Frontal cortex (tissue), 4 donors: Measurements from ENCODE around the gene ZIC4. TPM values are rescaled to one million over a fixed set of nuclear protein-coding genes. Genes with fewer than 3 reads are reported as not detected.

Source experiments
- DNase-seq, 2 donors: peaks; one replicate each; pipeline ENCODE4 v3.0.0; 2012; ENCODE audit warnings: low spot score in 2 of 2
- FAIRE-seq: peaks from 2 replicates; lab custom pipeline; 2012; peaks lifted over from hg19 to GRCh38; lab: Jason Lieb, UNC
- total RNA-seq: library from RNA; depleted of rRNA; stranded (reverse); fragments of >200 nt; gene quantifications from one replicate; pipeline ENCODE4 v1.2.3, GENCODE V29; 2014
- donor health status: control.
- donor health status: control.
- donor health status: control.

ZIC4 gene
- total RNA-seq, 1 donor from 2014 or later: 2.4 TPM

DNA sequence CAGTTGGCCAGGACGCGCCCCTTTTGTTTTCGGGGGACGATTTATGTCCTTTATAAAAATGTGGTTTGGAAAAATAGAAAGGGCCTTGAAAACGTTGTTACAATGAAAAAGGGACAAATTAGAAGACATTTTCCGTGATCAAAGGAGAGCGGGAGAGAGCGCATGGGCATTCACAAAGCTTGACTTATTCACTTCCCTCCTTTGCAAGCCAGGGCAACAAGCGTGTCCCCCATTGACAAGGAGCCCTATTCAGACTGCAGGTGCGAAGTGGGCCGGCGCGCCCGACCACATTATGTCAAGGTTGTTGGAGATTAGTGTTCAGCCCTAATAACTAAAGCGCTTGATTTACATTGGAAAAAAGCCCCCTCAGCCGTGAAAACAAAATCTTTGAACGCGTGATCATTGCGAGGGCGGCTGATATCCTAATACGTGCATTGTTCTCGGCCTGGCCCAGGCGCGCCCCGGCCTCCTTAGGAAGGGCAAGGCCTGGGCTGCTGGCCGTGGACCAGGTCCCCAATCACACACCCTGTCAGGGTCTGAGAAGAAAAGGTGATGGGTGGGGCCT lies 25.9 kb downstream of the ZIC4 start:
- FAIRE-seq (no peak), DNase-seq (no peak)

DNA sequence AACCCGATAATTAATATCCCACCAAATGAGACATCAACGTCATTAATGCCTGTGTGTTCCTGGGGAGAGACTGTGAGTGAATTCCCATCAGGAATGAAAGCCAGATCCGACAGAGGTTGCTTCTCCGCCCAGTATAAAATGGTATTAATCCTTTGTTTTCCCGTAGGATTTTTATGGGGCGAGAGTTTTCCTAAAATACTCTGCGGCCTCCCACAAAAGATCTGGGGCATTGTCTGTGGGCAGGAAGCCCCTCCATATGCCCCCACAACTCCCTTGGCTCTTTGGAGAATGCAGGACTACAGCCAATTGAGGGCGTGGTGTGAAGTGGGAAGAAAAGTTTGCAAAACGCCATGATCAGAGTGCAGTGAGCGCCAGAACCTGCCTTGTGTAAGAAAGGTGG lies 26.7 kb downstream of the ZIC4 start:
- no peak for FAIRE-seq
- no peak for DNase-seq

DNA sequence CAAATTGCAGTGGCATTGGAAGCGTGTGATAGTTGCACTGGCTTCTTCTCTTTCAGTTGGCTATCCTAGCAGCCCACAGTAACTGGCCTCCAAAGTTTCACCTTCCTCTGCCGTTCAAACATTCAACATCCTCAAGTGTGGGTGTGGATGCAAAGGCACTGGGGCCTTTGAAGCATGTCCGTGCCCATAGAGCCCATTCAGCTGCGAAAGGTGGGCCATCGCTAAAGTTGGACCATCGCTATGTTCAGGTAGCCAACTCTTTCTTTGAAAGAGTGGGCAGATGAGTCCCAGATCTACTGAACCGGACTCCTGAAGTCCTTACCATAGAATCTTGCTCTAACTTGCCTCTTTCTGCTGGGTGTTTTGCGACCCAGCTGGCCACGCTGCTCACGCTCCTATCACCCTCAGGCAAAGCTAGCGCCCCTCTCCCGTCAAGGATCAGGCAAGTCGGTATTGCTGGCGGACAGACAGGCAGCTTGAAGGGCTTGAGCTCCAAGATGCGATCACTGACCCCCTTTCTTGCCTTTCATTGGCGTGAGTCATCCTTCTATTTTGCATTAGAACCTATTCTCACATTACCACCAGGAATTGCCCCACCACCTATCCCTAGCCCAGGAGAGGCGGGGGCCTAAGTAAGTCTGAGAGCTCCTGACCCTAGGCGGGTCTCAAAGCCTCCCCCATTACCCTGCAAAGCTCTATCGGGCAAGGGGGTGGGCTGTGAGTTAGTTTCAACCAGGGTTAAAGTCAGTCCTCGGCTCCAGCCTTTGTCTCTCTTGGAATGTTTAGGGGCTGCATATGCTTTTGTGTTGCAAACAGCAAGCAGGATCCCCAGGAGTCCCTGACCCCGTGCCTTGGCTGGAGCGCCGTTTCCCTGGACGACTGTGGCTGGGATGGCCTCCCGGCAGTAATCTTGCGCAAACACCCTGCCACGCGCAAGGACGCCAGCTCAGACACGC lies 28.7 kb downstream of the ZIC4 start:
- no peak for DNase-seq
- FAIRE-seq: no peak

DNA sequence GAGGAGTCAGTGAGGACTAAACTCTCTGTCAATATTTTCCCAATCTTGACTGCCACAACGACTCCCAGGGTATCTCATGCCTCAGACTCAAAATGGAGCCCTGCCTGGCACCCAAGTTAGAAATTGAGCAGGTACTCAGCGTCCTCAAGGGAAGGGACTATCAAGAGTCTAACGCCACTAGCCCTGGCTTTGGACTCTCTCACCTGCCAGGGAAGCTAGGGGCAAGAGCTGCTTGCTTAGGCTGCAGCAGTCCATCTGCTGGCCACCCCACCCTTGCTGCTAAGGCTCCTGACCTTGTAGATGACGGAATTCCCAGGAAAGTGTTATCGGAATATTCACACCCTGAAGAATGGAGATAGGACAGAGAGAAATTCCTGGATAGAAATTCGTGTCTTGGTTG lies 33.0 kb downstream of the ZIC4 start:
- no peak for DNase-seq
- no peak for FAIRE-seq

DNA sequence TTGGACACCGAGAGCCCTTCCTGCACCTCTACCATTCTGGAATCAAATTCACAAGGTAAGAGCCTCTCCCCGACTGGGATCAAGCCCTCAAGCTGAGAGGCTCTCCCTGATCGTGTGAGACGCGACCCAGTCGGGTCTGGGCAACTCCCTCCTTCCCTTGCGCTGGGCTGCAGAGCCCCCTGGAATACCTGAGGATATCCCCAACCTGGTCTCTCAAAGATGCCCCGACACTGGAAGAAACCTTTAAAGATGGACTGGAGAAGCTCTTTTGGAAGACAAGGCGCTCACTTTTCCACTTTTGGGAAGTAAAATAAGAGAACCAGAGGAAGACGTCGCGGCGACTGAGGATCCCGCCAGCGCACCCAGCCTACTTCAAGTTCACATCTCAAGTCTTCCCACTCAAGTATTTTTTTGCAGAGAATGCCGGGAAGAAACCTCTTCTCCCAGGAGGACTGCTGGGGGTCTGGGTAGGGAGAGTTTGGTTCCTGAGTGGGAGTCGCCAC lies 33.8 kb downstream of the ZIC4 start:
- DNase-seq (no peak), FAIRE-seq (no peak)

DNA sequence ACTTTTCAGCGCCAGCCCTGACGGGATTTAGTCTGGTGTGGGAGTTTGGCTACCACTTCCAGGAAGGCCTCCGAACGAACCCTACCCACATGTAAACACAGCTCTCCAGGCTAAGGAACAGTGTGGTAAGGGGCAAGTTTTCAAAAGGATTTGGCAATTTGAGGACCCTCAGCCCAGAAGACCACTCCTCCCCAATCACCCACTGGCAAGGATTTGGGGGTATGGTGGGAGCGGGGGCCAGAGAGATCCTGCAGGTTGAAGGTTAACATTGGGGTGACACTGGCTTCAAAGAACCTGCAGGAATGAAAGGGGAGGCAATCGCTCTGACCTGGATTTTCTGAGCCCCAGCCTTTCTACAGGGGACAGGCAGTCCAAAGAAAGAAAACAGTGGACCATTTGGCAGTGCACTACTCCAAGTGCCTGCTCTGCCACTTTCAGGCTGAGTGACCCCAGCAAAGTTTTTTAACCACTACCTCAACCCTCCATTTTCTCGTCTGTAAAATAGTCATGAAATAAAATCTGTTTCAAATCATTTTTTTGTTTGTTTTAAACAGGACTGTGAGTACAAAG lies 34.5 kb downstream of the ZIC4 start:
- no peak for DNase-seq
- no peak for FAIRE-seq

DNA sequence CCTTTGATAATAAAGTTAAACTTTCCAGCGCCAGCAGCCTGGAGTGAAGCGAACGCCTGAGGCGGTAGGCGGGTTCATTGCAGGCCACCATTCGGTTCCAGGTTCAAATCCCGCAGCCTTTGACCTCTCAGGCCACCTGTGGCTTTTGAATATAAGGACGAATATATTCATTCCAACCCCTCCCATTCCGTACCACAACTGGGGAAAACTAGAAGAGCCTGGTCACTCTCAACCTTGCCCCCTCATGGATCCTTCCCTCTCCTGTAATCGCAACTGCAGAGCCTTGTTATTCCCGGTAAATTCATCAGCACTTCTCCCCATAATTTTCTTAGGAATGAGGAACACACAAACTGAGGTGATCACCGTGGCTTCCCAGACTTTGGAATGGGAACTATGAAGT lies 35.2 kb downstream of the ZIC4 start:
- no peak for DNase-seq
- FAIRE-seq: no peak

DNA sequence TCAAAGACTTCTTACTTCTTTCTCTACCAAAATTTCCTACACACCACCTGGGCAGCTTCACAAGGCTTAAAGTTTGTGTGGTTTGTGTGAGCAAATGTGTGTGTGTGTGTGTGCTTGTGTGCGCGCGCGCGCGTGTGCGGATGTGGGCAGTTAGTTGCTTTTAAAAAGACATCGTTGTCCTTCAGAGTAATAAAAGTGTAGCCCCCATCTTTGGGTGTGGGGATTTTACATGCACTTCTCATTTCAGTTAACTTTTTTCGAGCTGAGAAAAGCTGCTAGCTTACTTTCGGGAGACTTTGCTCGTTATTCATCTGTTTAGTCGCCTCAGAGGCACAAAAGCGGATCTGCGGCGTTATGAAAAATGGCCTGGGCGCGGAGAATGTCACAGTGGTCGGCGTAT lies 36.0 kb downstream of the ZIC4 start:
- no peak for DNase-seq

DNA sequence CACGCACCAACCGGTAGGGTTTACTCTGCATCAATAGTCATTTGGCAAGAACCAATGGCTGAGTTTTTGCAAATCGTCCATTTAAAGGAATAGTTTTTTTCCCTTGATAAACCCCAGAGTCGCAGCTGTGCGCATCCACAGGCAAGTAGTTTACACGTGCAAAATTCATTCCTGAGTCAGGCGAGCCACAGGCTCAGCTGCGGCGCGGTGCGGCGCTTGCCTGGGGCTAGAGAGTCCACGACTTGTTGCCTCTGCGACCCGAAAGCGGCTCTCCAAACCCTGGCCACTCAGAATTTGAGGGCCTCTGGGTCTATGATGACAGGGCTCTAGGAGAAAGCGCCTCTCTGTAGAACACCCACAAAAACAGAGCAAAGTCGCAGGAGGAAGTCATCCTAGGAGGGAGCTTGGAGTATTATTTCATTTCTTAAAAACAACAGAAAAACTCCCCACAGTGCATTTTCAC lies 36.7 kb downstream of the ZIC4 start:
- FAIRE-seq (no peak), DNase-seq (no peak)

More for the DNA sequence above, 36.0 kb downstream of the ZIC4 start:
- no peak for FAIRE-seq

DNA sequence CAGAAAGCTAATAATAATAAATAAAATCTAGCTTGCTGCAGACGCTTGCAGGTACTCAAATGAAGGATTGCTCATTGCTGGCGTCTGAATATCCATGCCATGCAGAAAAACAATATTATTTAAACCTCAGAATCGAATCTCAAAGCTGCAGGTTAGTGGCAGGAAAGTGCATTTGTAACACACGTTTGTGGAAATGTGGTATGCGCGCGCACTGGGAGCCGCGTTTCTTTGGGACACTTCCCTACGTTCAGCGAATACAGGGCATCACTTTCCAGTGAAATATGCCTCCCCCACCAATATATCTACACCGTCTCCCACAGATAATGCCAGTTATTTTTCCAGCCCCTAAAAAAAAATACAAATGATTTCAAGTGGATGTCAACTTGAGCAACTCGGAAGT lies 37.1 kb downstream of the ZIC4 start:
- FAIRE-seq: no peak

DNA sequence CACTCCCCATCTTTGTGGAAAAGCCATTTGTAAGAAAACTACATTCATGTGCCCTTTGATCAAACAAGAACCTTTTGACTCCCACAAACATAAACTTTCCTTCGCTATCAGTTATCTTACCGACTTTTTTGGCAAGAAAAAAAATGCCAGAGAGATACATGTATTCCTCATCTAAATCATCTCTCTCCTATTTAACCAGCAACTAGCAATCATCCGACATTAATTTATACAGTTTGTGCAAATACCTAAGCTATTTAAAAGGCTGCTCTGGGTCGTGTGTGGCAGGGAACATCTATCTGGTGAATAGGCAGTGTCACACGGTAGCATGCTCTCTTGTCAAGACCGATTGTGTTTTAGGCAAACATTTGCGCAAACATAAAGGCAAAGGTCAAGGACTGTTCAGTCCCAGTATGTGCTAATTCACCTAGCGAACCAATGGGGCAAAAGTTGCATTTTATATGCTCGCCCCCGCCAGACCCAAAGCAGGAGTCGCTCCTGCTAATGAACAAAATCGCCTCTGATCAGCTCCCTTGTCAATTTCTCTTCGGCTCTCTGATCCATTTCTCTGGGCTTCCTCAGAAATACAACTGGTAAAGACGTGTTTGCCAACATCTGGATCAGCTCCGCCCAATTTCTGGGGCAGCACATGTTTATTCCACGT lies 37.7 kb downstream of the ZIC4 start:
- DNase-seq: no peak
- FAIRE-seq: no peak

More for the DNA sequence above, 37.1 kb downstream of the ZIC4 start:
- no peak for DNase-seq

DNA sequence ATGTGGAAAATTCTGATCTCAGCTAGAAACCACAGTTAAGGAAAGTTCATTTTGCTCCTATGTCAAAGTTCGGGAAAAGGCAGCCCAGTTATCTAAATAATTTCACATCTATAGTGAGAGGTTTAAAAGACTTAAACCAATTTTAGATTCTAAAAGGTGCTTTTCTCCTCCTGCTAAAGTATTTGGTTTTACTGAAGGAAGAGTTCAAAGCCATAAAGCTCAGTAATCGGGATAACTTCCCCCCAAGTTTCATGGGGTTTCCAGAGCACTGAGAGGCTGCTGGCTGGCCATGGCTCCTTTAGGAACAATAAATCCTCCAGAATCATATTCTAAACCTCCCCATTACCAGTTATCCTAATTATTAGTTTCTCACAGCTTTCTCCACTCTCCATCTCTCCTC lies 38.2 kb downstream of the ZIC4 start:
- no peak for DNase-seq
- FAIRE-seq: no peak

DNA sequence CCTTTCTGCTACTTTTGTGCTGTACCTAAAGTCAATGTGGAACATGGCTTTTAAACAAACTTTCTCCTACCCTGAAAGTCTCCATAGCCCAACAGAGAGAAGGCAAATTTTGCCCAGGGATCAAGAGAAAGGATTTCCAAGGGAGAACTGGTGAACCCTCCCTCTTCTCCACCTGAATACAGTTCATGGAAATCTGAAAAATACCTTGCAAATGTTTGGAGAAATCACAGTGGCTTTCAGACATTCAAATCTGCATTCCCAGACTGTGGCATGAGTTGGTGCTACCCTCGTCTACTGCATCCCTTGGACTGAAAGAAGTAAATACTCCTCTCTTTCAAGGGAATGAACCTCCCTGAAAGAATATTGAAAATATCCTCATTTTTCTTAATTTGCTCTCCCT lies 38.7 kb downstream of the ZIC4 start:
- FAIRE-seq: no peak
- DNase-seq: no peak

DNA sequence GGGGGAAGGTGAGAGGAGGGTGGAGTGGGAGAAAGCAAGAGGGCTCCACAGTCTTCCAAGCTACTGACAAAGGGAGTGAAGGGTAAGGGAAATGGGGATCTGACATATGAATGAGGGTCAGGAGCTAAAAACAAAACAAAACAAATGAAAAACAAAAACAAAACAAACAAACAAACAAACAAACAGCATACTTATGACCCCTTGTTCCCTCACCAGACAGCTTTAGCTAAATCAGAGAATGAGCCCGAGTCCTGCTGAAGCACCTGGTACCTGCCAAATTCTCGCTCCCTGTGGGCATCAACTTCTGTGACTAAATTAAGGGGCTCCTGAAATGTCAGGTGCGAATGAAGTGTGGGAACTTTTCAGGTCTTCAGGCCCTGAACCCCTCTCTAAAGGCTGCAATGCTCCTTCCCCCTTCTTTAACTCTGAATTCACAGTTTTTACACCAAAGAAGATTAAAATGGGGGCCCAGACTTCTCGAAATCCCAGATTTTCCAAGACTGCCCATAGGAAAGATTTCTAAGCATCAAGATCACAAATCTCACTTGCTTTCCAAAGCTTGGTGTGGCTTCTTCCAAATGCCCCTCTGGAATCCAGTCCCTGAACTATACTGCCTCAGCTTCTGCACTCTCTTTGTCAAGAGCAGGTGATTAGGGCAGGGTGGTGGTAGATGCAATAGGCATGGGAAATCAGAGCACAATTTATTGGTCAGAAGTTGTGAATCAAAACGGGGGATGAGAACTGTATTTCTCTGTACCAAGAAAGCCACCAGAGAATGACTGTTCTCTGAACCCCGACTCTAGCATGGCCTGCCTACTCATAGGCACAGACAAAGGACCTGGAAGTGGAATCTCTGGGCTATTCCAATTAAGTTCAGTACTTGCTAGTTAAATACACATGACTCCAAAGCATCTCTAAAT lies 40.9 kb downstream of the ZIC4 start:
- FAIRE-seq (no peak), DNase-seq (no peak)

DNA sequence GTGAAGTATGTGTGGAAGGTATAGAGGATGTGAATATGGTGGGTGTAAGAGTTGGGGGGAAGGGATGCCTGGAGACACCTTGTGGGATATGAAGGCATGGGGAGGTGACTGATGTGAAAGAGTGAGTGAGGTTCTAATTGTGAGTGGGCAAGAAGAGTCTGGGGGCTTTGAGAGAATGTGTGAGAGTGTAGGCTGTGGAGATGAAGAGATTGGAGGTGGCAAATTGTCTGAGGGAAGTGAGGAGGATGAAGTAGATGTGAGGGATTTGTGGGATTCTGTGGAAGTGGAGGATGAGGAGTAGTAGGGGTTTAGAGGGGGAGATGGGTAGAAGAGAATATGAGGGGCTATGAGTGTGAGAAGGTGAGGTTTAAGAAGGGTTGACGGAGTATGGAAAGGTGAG lies 41.6 kb downstream of the ZIC4 start:
- FAIRE-seq (no peak), DNase-seq (no peak)

DNA sequence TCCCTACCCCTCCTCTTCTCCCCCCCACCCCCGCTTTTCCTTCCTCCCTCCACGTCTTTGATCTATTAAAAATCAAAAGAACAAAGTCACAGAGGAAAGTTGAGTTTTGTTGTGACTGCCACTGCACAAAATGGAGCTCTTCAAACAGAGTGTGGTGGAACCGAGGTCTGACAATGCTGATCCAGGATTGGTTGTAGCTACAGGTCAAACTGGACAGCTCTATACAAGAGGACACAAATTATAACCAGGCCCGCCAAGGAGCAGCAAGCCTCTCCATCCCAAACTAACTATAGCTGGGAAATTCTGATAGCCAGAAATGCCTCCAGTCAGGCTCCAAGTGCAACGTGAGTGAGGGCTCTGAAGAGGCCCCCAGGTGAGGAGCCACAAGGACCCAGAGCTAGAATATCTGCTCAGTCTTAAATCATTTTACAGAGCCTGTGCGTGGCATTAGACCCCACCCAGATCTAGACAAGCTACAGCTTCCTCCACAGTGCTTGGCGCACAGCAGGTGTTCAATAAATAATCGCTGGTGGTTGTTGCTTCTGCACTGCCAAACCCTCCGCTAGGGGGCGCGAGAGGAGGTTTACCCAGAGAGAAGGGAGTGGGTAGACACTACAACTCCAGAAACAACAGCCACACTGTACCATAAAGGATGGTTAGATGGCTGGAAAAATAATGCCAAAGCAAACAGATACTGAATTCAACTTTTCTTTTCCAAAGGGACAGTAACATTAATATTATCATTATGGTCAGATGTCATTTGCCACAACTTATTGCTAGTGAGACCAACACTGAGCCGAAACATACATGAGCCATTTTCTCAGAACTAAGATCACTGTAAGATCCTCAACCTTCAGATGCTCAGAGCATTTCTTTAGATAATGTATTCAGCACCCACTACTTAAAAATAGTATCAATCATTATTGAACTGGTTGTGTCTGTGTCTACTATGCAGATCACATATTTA lies 44.6 kb downstream of the ZIC4 start:
- FAIRE-seq (no peak), DNase-seq (no peak)

DNA sequence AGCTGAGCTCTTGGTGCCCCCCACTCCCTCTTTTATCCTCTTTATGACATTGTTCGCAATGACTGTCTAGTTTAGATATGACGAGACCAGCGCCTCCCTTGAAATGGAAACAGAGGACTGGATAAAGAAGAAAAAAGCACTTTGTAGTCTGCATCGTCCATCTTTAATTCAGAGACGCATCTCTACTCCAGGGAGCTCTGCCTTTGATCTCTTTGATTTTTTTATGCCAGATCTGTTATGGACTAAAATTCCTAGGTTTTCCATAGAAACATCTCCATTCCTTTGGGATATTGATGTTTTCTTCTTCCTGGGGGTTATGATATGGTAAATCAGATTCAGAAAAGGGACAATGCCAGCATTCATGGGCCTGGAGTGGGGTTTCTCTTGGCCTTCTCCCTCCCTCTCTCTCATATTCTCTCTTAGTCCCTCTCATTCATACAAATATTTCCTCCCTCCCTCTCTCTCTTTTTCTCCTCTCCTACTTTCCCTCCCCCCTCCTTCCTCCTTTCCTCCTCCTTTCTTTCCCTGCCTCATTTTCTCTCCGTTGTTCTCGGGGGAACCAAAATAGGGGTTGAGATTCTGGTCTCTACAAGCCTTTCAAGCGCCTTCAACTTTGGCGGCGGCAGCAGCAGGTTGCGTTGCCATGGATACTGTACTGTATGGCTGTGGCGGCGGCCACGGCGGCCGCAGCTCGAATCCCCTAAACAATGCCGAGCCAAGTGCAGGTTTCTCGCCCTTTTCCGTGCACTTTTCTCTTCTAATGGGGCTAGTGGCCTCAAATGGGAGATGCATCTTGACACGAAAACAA lies 45.5 kb downstream of the ZIC4 start:
- DNase-seq (no peak), FAIRE-seq (no peak)
